Neuronal stem cell (in vitro differentiated cells): Measurements from ENCODE around the gene ACTN4.
A peak's percentile ranks its signal among the peaks of the same experiment; 100 is the strongest.

Experiments
- DNase-seq: peaks from one replicate; pipeline ENCODE4 v3.0.0-alpha.2; 2013; ENCODE audit warnings: low spot score
- H2AFZ ChIP-seq: one replicate; pipeline ENCODE4 v1.6.1; 2013; ENCODE audit warnings: mild to moderate bottlenecking, low read length, inconsistent platforms
- H2AK5ac ChIP-seq: 2 replicates; pipeline ENCODE4 v1.6.1; 2013; ENCODE audit warnings: low read depth, mild to moderate bottlenecking, inconsistent platforms, low read length, moderate library complexity, mixed read lengths
- H2BK120ac ChIP-seq: 2 replicates; pipeline ENCODE4 v1.6.1; 2013; ENCODE audit warnings: low read depth, mild to moderate bottlenecking, inconsistent platforms, low read length, moderate library complexity, mixed read lengths
- H2BK12ac ChIP-seq: one replicate; pipeline ENCODE4 v1.6.1; 2013; ENCODE audit warnings: low read length, inconsistent platforms
- H2BK15ac ChIP-seq: 2 replicates; pipeline ENCODE4 v1.6.1; 2013; ENCODE audit warnings: mild to moderate bottlenecking, low read length, inconsistent platforms, mixed read lengths
- H2BK5ac ChIP-seq: one replicate; pipeline ENCODE4 v1.6.1; 2013; ENCODE audit warnings: inconsistent platforms, mild to moderate bottlenecking, low read length, moderate library complexity
- H3K14ac ChIP-seq: one replicate; pipeline ENCODE4 v1.6.1; 2013; ENCODE audit warnings: low read length, inconsistent platforms
- H3K18ac ChIP-seq: 2 replicates; pipeline ENCODE4 v1.6.1; 2013; ENCODE audit warnings: low read length, inconsistent platforms
- H3K23ac ChIP-seq: 2 replicates; pipeline ENCODE4 v1.6.1; 2013; ENCODE audit warnings: low read depth, mild to moderate bottlenecking, mixed read lengths, low read length, inconsistent platforms; ENCODE audit not compliant: poor library complexity
- H3K27ac ChIP-seq: replicated peaks from 3 replicates; pipeline ENCODE4 v1.5.1; 2013; ENCODE audit warnings: low read length, inconsistent platforms
- H3K27me3 ChIP-seq, 3 experiments: 2 replicates each; pipeline ENCODE4 v1.6.1; 2013; ENCODE audit warnings: low read length in 3 of 3, mild to moderate bottlenecking in 2 of 3, inconsistent platforms in 1 of 3, low read depth in 1 of 3, mixed read lengths in 1 of 3, moderate library complexity in 1 of 3; ENCODE audit not compliant: control insufficient read depth in 3 of 3, insufficient read depth in 3 of 3
- H3K36me3 ChIP-seq, 2 donors: replicated peaks in 1 of 2; 2 replicates each; pipeline ENCODE4 v1.6.1; 2013; ENCODE audit warnings: low read length in 2 of 2; ENCODE audit not compliant: control insufficient read depth in 2 of 2, insufficient read depth in 2 of 2
- H3K4ac ChIP-seq: 2 replicates; pipeline ENCODE4 v1.6.1; 2013; ENCODE audit warnings: inconsistent platforms, mild to moderate bottlenecking, low read length, moderate library complexity
- H3K4me1 ChIP-seq, 2 donors: 1 replicate in 1 of 2; 2 replicates in 1 of 2; pipeline ENCODE4 v1.6.1; 2013; ENCODE audit warnings: low read length in 2 of 2, low read depth in 1 of 2; ENCODE audit not compliant: control insufficient read depth in 2 of 2, insufficient read depth in 1 of 2
- H3K4me2 ChIP-seq: one replicate; pipeline ENCODE4 v1.6.1; 2013; ENCODE audit warnings: mild to moderate bottlenecking, low read length, inconsistent platforms; ENCODE audit not compliant: insufficient read depth, poor library complexity, severe bottlenecking
- H3K4me3 ChIP-seq, 2 donors: 2 replicates each; pipeline ENCODE4 v1.5.1; 2013; ENCODE audit warnings: low read length in 2 of 2, mild to moderate bottlenecking in 2 of 2, inconsistent platforms in 1 of 2, moderate library complexity in 1 of 2
- H3K79me1 ChIP-seq: one replicate; pipeline ENCODE4 v1.6.1; 2013; ENCODE audit warnings: low read depth, mild to moderate bottlenecking, inconsistent platforms, low read length, moderate library complexity
- H3K9ac ChIP-seq: one replicate; pipeline ENCODE4 v1.6.1; 2013; ENCODE audit warnings: mild to moderate bottlenecking, low read depth, low read length, inconsistent platforms; ENCODE audit not compliant: poor library complexity
- H3K9me3 ChIP-seq, 2 donors: replicated peaks in 1 of 2; 2 replicates each; pipeline versions ENCODE3 to v1.6.1; 2013; ENCODE audit warnings: low read length in 2 of 2, mild to moderate bottlenecking in 2 of 2, inconsistent platforms in 1 of 2, low read depth in 1 of 2, mixed read lengths in 1 of 2, moderate library complexity in 1 of 2; ENCODE audit not compliant: control insufficient read depth in 2 of 2, insufficient read depth in 1 of 2
- H4K8ac ChIP-seq: one replicate; pipeline ENCODE4 v1.6.1; 2013; ENCODE audit warnings: low read depth, mild to moderate bottlenecking, inconsistent platforms, low read length, moderate library complexity
- H4K91ac ChIP-seq: one replicate; pipeline ENCODE4 v1.6.1; 2013; ENCODE audit warnings: low read length, low read depth, mild to moderate bottlenecking, inconsistent platforms; ENCODE audit not compliant: poor library complexity
- WGBS, 2 donors: extraction: QIAGEN DNeasy Blood & Tissue Kit; methylation state at CpG; one replicate each; pipeline ENCODE4 v1.1.7; 2013; ENCODE audit warnings: missing lambda C conversion rate in 2 of 2, mixed read lengths in 1 of 2; ENCODE audit not compliant: insufficient read length in 2 of 2, insufficient replicate concordance in 1 of 2; ENCODE audit errors: extremely low coverage in 2 of 2; 5-methylcytosine and 5-hydroxymethylcytosine counted together

ACTN4 gene

DNA sequence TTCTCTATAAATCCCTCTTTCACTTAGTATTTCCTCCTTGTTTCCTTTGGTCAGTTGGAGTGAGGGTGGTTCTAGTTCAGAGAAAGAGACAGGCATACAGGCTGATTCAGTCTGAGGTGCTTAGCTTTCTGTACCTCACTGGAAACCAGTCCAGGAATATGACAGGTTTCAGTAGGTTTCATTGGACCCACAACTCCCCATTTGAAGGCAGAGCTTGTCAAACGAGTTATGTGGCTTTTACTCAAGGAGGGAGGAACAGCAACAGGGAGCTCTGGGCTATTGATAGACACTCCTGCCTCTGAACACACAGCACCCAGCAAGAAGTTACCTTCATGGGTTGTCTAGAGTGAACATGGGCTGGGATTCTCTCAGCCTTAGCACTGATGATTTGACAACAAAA lies 14.5 kb downstream of the ACTN4 start:
- Histone ChIP-seq H3K27me3 (no peaks in the 10 kb centered on the region), H3K4me2 (no peak overlapping the region), H3K18ac (peak overlapping the region; percentile 9), H2AK5ac (no peak overlapping the region), H2BK120ac (no peak overlapping the region), H4K8ac (no peak overlapping the region), H3K36me3 (peaks cover 5 to 38% of the 10 kb centered on the region in 2 donors), H3K4me3 (no peak overlapping the region), H3K14ac (no peak overlapping the region), H2BK15ac (no peak overlapping the region), H3K9me3 (no peaks in the 10 kb centered on the region), H3K4me1 (peaks cover 35 to 57% of the 10 kb centered on the region in 2 donors), H3K27ac (no peak overlapping the region), H2AFZ (no peak overlapping the region), H4K91ac (no peak overlapping the region), H3K9ac (no peak overlapping the region), H3K79me1 (peaks cover 4% of the 10 kb centered on the region), H3K23ac (no peak overlapping the region), H3K4ac (no peak overlapping the region), H2BK12ac (no peak overlapping the region), H2BK5ac (no peak overlapping the region)
- WGBS, 2 donors: no CpG with 5 or more reads among the region's 1 CpG
- DNase-seq: no peak

- H3K9ac ChIP-seq: no peak overlapping the region
- H2BK12ac ChIP-seq: no peak overlapping the region
- H3K9me3 ChIP-seq: no peaks in the 10 kb centered on the region
- no peak overlapping the region for H3K4me3 ChIP-seq
- no peak overlapping the region for H3K4me2 ChIP-seq
- H2BK5ac ChIP-seq: peak overlapping the region; percentile 1
- no CpG with 5 or more reads among the region's 7 CpGs for WGBS, 2 donors
- H4K8ac ChIP-seq: no peak overlapping the region
- no peak overlapping the region for H2BK15ac ChIP-seq
- no peak for DNase-seq
- peaks cover 4% of the 10 kb centered on the region for H3K79me1 ChIP-seq
- no peak overlapping the region for H3K4ac ChIP-seq
- no peak overlapping the region for H2BK120ac ChIP-seq
- H3K27ac ChIP-seq: no peak overlapping the region
- peaks cover 38 to 61% of the 10 kb centered on the region in 2 donors for H3K4me1 ChIP-seq
- H3K23ac ChIP-seq: no peak overlapping the region
- peaks cover 3 to 37% of the 10 kb centered on the region in 2 donors for H3K36me3 ChIP-seq
- no peak overlapping the region for H4K91ac ChIP-seq
- H2AK5ac ChIP-seq: no peak overlapping the region
- H2AFZ ChIP-seq: no peak overlapping the region
- H3K14ac ChIP-seq: no peak overlapping the region
- no peak overlapping the region for H3K18ac ChIP-seq
- no peaks in the 10 kb centered on the region for H3K27me3 ChIP-seq
Observed at GRCh38 chr19:38662537-38663155, 15.2 kb downstream of the ACTN4 start.

GRCh38 chr19:38663156-38663651 lies 15.8 kb downstream of the ACTN4 start:
- no peak overlapping the region for H2BK120ac ChIP-seq
- DNase-seq: no peak
- H2BK15ac ChIP-seq: no peak overlapping the region
- no peak overlapping the region for H4K8ac ChIP-seq
- H2BK12ac ChIP-seq: no peak overlapping the region
- no peak overlapping the region for H3K4ac ChIP-seq
- peak overlapping the region; percentile 37 for H3K27ac ChIP-seq
- no peak overlapping the region for H3K4me3 ChIP-seq
- no CpG with 5 or more reads among the region's 22 CpGs for WGBS, 2 donors
- peak overlapping the region; percentile 1 for H2BK5ac ChIP-seq
- H3K79me1 ChIP-seq: peaks cover 5% of the 10 kb centered on the region
- no peak overlapping the region for H3K9ac ChIP-seq
- H3K4me1 ChIP-seq: peaks cover 38 to 60% of the 10 kb centered on the region in 2 donors
- H4K91ac ChIP-seq: no peak overlapping the region
- peaks cover 3 to 34% of the 10 kb centered on the region in 2 donors for H3K36me3 ChIP-seq
- peak overlapping the region; percentile 70 for H2AK5ac ChIP-seq
- H3K14ac ChIP-seq: no peak overlapping the region
- H3K4me2 ChIP-seq: no peak overlapping the region
- peak overlapping the region; percentile 7 for H3K18ac ChIP-seq
- no peaks in the 10 kb centered on the region for H3K27me3 ChIP-seq
- no peaks in the 10 kb centered on the region for H3K9me3 ChIP-seq
- no peak overlapping the region for H2AFZ ChIP-seq
- no peak overlapping the region for H3K23ac ChIP-seq

GRCh38 chr19:38663957-38664502 lies 16.6 kb downstream of the ACTN4 start:
- peaks cover 5% of the 10 kb centered on the region for H3K79me1 ChIP-seq
- H2BK15ac ChIP-seq: peak overlapping the region; percentile 35
- H3K9ac ChIP-seq: peak overlapping the region; percentile 17
- no peak overlapping the region for H4K91ac ChIP-seq
- H3K4me1 ChIP-seq: peaks cover 36 to 58% of the 10 kb centered on the region in 2 donors
- H2BK120ac ChIP-seq: no peak overlapping the region
- no CpG with 5 or more reads among the region's 19 CpGs for WGBS, 2 donors
- no peak overlapping the region for H2AFZ ChIP-seq
- DNase-seq: no peak
- peak overlapping the region; percentile 84 for H2AK5ac ChIP-seq
- H3K27ac ChIP-seq: peak overlapping the region; percentile 98
- H4K8ac ChIP-seq: peak overlapping the region; percentile 73
- peak overlapping the region; percentile 70 for H3K23ac ChIP-seq
- H3K14ac ChIP-seq: peak overlapping the region; percentile 15
- H3K4ac ChIP-seq: no peak overlapping the region
- peaks cover 3 to 32% of the 10 kb centered on the region in 2 donors for H3K36me3 ChIP-seq
- no peak overlapping the region for H3K4me3 ChIP-seq
- peak overlapping the region; percentile 1 for H2BK5ac ChIP-seq
- peak overlapping the region; percentile 84 for H3K18ac ChIP-seq
- H3K4me2 ChIP-seq: no peak overlapping the region
- no peaks in the 10 kb centered on the region for H3K9me3 ChIP-seq
- no peak overlapping the region for H2BK12ac ChIP-seq
- no peaks in the 10 kb centered on the region for H3K27me3 ChIP-seq
